Skin epidermis (tissue), 12 donors: ENCODE measurements around the gene GSTT2B.
"Not testable (repeated sequence)": the region's sequence is repeated elsewhere in the genome, so short reads cannot be mapped to it uniquely, and the experiment has no call there.

Experiments used
- H3K27ac ChIP-seq, 21 experiments: fragments of 200-600 bp; sonication (generic) in 11 of 21; one replicate each; pipeline ENCODE4 v1.5.0; 2020; ENCODE audit warnings: mild to moderate bottlenecking in 3 of 21, inconsistent platforms in 2 of 21, moderate library complexity in 2 of 21
- H3K4me3 ChIP-seq, 7 experiments: fragments of 200-600 bp; sonication (generic) in 2 of 7; one replicate each; pipeline ENCODE4 v1.5.0; 2020; ENCODE audit warnings: inconsistent platforms in 2 of 7, mild to moderate bottlenecking in 2 of 7, moderate library complexity in 1 of 7

The GSTT2B gene

DNA sequence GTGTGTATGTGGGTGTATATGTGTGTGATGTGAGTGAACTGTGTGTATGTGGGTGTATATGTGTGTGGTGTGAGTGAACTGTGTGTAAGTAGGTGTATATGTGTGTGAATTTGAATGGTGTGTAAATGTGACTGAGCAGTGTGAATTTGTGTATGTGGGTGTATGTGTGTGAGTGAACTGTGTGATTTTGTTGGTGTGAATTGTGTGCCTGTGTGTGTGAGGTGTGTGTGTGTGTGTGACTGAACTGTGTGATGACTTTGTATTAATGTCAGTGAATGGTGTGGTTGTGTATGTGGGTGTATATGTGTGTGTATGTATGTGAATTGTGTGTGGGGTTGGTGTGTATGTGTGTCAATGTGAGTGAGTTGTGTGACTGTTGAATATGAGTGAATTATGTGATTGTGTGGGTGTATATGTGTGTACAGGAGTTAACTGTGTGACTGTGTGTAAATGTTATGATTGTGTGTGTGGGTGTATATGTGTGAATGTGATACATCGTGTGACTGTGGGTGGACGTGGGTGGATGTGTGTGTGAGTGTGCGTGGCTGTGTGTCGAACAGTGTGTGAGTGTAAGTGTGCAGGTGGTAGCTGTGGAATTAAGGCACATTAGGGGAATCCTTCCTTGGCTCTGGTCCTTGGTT, 25.7 kb upstream of the GSTT2B start:
- not testable (repeated sequence) for H3K27ac ChIP-seq, H3K4me3 ChIP-seq

DNA sequence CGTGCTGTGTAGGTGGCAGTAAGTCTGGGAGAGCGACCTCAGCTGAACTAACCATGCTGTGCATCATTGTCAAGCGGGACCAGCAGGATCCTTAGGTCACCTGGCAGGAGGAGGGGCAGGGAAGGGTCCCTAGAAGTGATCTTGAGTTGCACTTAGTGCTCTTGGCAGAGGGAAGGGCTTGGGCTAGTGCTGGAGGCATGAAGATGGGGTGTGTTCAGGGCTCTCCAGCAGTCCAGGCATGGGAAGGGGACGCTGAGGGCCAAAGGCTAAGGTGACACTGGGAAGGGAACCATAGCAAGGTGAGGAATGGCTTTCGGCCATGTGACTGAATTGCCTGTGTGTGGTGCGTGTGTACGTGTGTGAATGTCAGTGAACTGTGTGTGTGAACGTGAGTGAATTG, 25.1 kb upstream of the GSTT2B start:
- not testable (repeated sequence) for H3K27ac ChIP-seq, H3K4me3 ChIP-seq

DNA sequence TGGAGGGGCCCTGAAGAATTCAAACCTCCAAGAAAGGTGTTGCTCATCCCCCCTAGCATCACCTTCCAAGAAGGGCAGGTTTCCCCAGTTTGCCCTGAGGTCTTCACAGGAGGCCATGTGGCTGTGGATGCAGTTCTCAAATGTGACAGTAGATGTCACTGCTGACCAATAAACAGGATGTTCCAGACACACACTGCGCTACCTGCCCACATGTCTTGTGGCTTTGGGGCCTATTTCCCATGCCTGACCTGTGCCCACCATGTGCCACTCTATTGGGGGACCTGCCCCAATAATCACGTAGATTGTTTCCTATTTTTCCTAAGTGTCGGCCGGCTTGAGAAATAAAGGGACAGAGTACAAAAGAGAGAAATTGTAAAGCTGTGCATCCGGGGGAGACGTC, 23.4 kb upstream of the GSTT2B start:
- H3K4me3 ChIP-seq = no peak overlapping the region
- no peak overlapping the region for H3K27ac ChIP-seq

DNA sequence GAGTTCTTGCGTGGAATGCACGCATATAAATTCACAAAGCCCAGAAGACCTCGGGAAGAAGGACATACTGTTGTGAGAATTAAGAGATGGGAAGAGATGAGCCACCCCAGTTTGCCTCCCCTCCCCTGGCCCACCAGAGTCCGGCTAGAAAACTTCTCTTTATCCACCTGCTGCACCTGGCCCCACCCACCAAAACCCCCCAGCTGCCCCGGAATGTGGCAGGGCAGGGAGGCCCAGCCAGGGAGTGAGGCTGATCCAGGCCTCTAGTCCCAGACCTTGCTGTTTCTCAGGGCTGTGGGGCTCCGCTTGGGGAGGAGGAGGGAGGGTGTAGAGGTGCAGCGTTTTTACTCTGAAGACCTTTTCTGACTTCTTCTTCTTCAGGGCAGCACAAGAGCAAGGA, 19.6 kb upstream of the GSTT2B start:
- not testable (repeated sequence) for H3K4me3 ChIP-seq, H3K27ac ChIP-seq

DNA sequence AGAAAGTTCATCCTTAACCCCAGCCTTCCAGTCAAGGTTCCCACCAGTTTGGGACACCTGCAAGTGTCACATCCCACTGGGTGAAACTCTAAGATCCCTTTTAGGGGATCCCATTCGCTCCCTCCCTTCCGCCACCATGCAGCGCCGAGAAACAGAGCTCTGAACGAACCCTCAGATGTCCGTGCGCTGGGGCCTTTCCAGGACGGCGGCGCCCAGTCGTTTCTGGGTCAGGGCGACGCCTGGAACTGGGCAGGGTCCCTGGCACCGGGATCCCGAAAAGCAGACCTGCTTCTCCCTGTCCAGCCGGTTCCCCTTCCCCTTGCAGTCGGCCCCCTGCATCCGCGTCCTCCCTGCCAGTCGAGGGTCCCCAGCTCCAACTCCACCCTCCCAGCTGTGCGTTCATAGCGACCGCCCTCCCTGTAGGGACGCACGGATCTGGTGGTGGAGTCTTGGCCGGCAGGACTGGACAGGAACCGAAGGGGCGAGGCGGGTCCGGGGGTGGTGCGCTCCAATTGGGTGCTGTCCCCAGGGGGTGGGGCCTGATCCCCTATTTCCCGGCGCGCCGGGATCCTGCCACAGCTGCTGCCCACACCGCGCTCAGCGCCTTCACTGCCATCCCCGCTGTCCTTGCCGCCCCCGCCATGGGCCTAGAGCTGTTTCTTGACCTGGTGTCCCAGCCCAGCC, 18.7 kb upstream of the GSTT2B start, which contains the start of gene GSTT2:
TSS of gene GSTT2 (plus strand) at position 578 of the 684 bp plus-strand sequence.
- not testable (repeated sequence) for H3K27ac ChIP-seq, H3K4me3 ChIP-seq

DNA sequence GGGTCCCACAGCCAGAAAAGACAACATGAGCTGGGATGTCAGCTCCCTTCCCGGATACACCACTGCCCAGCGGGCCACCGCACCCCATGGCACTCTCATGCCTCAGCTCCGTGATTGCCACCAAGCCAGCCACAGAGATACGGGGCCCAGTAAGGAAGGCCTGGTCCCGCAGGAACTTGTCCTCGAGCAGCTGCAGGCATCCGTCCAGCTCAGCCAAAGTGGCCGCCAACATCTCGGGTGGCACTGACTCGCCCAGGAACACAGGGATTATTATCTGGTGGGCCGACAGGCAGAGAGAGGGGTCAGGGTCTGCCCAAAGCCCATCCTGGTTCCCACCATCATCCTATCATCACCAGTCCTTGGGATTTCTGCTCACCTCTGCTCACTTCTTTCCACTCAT, 16.3 kb upstream of the GSTT2B start:
- H3K27ac ChIP-seq, H3K4me3 ChIP-seq: not testable (repeated sequence)

DNA sequence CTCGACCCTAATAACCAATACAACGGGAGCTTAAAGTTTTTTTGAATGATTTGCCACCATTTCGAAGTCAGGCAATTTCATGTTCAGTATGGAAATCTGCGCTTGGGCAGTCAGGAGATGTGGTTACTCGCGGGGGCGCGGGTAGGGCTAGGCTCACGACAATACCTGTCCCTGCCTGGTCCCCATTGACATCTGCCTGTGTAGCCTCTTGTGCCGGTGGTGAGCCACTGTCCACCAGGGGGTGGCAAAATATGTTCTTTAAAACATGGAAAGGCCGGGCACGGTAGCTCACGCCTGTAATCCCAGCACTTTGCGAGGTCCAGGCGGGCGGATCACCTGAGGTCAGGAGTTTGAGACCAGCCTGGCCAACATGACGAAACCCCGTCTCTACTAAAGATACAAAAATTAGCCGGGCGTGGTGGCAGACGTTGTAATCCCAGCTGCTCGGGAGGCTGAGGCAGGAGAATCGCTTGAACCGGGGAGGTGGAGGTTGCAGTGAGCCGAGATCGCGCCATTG, 13.9 kb upstream of the GSTT2B start:
- not testable (repeated sequence) for H3K4me3 ChIP-seq, H3K27ac ChIP-seq

DNA sequence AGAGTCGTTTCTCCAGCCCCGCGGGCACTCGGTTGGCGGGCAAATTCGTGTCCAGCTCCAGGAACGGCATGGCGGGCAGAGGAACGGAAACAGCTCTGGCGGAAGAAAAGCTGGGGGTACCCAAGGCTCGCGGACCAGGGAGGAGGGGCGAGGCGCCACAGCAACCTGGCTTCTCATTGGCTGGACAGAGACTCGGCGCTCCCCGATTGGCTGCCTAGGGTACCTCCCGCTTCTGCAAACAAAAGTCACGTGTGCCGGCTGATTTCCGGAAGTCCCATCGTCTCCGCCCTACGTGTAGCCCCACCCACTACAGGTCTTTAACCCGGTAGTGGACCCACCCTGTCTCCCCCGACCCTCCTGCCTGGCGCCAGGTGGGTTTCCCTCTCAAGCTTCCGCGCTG, 13.3 kb upstream of the GSTT2B start, which contains the start of gene DDT:
TSS of gene DDT (minus strand) at position 97 of the 400 bp plus-strand sequence. CDS start at position 70, 27 bp downstream.
- H3K4me3 ChIP-seq, H3K27ac ChIP-seq: not testable (repeated sequence)

DNA sequence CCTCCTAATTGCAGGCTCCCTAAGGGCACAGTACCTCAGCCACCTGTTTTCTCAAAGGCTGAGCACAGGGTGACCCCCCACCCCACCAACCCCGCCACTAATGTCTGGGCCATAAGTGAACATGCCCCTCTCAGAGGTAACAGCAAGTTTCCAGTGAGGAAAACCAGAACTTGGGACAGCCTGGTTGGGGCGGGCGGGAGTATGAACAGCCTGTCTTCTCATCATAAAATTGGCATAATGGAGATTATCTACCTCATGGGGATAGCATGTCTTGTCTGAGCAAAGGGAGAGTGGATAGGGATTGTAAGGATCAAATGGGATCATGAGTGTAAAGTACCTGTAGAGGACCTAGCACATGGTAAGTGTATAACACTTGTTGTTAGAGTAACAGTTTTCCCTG, 10.9 kb upstream of the GSTT2B start:
- H3K4me3 ChIP-seq, H3K27ac ChIP-seq: not testable (repeated sequence)

DNA sequence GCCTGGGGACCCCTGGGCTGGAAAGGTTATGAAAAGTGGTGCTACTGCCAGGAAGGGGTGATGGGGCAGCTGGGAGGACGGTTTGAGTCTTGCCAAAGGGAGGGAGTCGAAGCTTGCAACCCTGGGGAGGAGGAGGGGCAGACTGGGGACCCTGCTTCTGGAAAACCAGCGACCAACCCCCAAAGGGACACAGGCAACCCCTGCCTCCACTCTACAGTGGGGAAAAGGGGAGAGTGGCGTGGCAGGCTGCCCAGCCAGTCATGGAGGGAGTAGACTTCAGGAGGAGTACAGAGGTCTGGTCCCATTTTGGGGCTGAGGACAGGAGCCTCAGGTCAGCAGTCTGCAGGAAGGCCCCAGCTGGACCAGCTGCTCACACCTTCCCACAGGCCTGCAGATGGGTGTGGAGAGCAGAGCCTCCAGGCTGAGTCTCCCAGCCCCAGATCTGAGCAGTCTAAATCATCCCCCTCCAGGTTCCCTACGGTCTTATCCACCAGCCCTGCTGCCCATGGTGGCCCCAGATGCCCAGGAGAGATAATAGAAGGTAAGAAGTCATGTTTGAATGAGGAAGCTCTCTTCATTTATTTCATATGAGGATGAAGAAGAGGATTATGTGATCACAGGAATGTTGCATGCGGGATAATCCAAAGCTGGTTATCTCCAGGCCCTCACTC, 10.0 kb upstream of the GSTT2B start:
- no peak overlapping the region for H3K27ac ChIP-seq

DNA sequence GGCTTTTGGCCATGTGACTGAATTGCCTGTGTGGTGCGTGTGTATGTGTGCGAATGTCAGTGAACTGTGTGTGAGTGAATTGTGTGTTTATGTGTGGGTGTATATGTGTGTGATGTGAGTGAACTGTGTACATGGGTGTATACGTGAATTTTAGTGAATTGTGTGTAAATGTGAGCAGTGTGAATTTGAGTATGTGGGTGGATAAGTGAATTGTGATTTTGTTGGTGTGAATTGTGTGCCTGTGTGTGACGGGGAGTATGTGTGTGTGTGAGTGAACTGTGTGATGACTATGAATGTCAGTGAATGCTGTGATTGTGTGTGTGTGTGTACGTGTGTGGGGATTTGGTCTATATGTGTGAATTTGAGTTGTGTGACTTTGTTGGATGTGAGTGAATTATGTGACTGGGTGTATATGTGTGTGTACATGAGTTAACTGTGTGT, 9.2 kb upstream of the GSTT2B start:
- no peak overlapping the region for H3K27ac ChIP-seq

More for the DNA sequence above, 10.0 kb upstream of the GSTT2B start:
- no peak overlapping the region for H3K4me3 ChIP-seq

DNA sequence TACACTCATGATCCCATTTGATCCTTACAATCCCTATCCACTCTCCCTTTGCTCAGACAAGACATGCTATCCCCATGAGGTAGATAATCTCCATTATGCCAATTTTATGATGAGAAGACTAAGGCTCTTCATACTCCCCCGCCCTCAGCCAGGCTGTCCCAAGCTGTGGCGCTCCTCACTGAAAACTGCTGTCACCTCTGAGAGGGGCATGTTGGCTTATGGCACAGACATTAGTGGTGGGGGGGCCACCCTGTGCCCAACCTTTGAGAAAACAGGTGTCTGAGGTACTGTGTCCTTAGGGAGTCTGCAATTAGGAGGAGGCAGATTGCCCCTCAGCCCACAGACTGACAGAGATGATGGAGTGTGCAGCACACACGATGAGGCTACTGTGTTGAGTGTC, 8.1 kb upstream of the GSTT2B start:
- Histone ChIP-seq H3K4me3 (no peak overlapping the region), H3K27ac (no peak overlapping the region)

More for the DNA sequence above, 9.2 kb upstream of the GSTT2B start:
- H3K4me3 ChIP-seq = no peak overlapping the region

DNA sequence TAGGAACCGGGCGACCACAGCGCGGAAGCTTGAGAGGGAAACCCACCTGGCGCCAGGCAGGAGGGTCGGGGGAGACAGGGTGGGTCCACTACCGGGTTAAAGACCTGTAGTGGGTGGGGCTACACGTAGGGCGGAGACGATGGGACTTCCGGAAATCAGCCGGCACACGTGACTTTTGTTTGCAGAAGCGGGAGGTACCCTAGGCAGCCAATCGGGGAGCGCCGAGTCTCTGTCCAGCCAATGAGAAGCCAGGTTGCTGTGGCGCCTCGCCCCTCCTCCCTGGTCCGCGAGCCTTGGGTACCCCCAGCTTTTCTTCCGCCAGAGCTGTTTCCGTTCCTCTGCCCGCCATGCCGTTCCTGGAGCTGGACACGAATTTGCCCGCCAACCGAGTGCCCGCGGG, 5.6 kb upstream of the GSTT2B start, which contains the start of gene DDTL:
TSS of gene DDTL (plus strand) at position 321 of the 400 bp plus-strand sequence. CDS start at position 348, 27 bp downstream.
- H3K27ac ChIP-seq, H3K4me3 ChIP-seq: not testable (repeated sequence)

DNA sequence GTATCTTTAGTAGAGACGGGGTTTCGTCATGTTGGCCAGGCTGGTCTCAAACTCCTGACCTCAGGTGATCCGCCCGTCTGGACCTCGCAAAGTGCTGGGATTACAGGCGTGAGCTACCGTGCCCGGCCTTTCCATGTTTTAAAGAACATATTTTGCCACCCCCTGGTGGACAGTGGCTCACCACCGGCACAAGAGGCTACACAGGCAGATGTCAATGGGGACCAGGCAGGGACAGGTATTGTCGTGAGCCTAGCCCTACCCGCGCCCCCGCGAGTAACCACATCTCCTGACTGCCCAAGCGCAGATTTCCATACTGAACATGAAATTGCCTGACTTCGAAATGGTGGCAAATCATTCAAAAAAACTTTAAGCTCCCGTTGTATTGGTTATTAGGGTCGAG, 5.1 kb upstream of the GSTT2B start:
- H3K4me3 ChIP-seq, H3K27ac ChIP-seq: not testable (repeated sequence)

DNA sequence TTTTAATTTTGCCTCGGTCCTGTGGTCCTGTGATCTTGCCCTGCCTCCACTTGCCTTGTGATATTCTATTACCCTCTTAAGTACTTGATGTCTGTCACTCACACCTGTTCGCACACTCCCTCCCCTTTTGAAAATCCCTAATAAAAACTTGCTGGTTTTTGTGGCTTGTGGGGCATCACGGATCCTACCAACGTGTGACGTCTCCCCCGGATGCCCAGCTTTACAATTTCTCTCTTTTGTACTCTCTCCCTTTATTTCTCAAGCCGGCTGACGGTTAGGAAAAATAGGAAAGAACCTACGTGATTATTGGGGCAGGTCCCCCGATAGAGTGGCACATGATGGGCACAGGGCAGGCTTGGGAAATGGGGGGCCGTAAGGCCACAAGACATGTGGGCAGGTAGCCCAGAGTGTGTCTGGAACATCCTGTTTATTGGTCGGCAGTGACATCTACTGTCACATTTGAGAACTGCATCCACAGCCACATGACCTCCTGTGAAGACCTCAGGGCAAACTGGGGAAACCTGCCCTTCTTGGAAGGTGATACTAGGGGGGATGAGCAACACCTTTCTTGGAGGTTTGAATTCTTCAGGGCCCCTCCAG, 4.6 kb downstream of the GSTT2B start:
- H3K27ac ChIP-seq, H3K4me3 ChIP-seq: not testable (repeated sequence)

DNA sequence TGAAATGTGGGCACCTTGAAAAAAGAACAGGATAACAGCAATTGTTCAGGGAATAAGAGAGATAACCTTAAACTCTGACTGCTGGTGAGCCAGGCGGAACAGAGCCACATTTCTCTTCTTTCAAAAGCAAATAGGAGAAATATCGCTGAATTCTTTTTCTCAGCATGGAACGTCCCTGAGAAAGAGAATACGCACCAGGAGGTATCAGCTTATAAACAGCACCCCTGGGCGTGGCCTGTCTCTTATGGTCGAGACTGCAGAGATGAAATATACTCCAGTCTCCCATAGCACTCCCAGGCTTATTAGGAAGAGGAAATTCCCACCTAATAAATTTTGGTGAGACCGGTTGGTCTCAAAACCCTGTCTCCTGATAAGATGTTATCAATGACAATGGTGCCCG, 5.1 kb downstream of the GSTT2B start:
- H3K27ac ChIP-seq, H3K4me3 ChIP-seq: not testable (repeated sequence)

DNA sequence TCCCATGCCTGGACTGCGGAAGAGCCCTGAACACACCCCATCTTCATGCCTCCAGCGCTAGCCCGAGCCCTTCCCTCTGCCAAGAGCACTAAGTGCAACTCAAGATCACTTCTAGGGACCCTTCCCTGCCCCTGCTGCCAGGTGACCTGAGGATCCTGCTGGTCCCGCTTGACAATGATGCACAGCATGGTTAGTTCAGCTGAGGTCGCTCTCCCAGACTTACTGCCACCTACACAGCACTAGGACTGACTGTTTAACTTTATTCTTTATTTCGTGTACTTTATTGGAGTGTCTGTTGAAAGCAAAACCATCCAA, 6.0 kb downstream of the GSTT2B start:
- H3K4me3 ChIP-seq, H3K27ac ChIP-seq: not testable (repeated sequence)

DNA sequence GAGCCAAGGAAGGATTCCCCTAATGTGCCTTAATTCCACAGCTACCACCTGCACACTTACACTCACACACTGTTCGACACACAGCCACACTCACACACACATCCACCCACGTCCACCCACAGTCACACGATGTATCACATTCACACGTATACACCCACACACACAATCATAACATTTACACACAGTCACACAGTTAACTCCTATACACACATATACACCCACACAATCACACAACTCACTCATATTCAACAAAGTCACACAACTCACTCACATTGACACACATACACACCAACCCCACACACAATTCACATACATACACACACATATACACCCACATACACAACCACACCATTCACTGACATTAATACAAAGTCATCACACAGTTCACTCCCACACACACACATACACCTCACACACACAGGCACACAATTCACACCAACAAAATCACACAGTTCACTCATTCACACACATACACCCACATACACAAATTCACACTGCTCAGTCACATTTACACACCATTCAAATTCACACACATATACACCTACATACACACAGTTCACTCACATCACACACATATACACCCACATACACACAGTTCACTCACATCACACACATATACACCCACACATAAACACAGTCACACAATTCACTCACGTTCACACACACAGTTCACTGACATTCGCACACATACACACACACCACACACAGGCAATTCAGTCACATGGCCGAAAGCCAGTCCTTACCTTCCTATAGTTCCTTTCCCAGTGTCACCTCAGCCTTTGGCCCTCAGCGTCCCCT, 6.6 kb downstream of the GSTT2B start:
- H3K27ac ChIP-seq, H3K4me3 ChIP-seq: not testable (repeated sequence)

DNA sequence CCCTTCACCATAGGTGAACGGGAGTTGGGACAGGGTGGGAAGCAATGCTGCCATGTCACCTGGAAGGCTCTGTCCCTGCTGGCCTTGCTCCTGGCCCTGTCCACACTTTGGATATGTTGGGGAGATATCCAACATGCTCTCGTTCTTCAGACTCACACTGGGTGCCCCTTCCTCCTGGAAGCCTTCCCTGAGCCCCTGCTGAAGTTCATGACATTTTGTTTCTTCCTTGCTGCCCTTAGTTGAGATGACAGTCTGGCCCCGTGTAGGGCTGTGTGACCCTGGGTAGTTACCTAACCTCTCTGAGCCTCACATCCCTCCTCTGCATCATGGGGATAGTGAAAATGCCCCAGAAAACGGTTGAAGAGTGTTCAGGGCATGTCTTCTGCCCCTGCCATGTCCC, 7.5 kb downstream of the GSTT2B start:
- not testable (repeated sequence) for H3K4me3 ChIP-seq

More for the DNA sequence above, 7.5 kb downstream of the GSTT2B start:
- H3K27ac ChIP-seq = not testable (repeated sequence)
